Caco-2 (cell line): Measurements from ENCODE around the gene ZNF710. TPM values are rescaled to one million over a fixed set of nuclear protein-coding genes. Genes with fewer than 3 reads are reported as not detected.

ENCODE experiments used
- BruUV-seq: library from RNA; stranded (reverse); fragments of 400-500 nt; replicated peaks from 2 replicates; lab custom pipeline; 2021; lab: Mats Ljungman, UMichigan
- CTCF ChIA-PET: fragments of 300-600 bp; sonication (Branson Sonifier 250); formaldehyde crosslinking; loops from one replicate; lab custom pipeline; 2022; ENCODE audit warnings: antibody characterized with exemption; lab: Charles Lee
- POLR2A ChIA-PET: fragments of 300-600 bp; sonication (Branson Sonifier 250); formaldehyde crosslinking; loops from one replicate; lab custom pipeline; 2022; ENCODE audit warnings: antibody characterized with exemption; lab: Charles Lee
- DNase-seq, 2 experiments: peaks; one replicate each; pipeline versions ENCODE4 v3.0.0 to v3.0.0-alpha.2; 2020 to 2022
- H3K27me3 ChIP-seq: replicated peaks from 2 replicates; pipeline ENCODE4 v1.6.0; 2011; ENCODE audit warnings: low read length; ENCODE audit not compliant: control insufficient read depth, insufficient read depth
- H3K36me3 ChIP-seq: 2 replicates; pipeline ENCODE4 v1.5.1; 2011; ENCODE audit warnings: low read length; ENCODE audit not compliant: control insufficient read depth, insufficient read depth
- H3K4me1 ChIP-seq: fragments of 250-450 bp; sonication (Bioruptor Pico); 2 replicates; pipeline ENCODE4 v1.5.1; 2020; ENCODE audit warnings: mild to moderate bottlenecking
- H3K4me3 ChIP-seq: 2 replicates; pipeline ENCODE4 v1.5.1; 2011; ENCODE audit warnings: low read depth, mild to moderate bottlenecking, control low read depth, low read length
- H3K9me3 ChIP-seq: fragments of 250-450 bp; sonication (Bioruptor Pico); 2 replicates; pipeline ENCODE4 v1.5.1; 2020; ENCODE audit warnings: mild to moderate bottlenecking, moderate library complexity
- H3K27ac Mint-ChIP-seq: one replicate; pipeline ENCODE4 v1.8.0; 2022; ENCODE audit warnings: mixed read lengths; ENCODE audit not compliant: unreplicated experiment
- H3K27me3 Mint-ChIP-seq: one replicate; pipeline ENCODE4 v1.8.0; 2022; ENCODE audit warnings: mixed read lengths; ENCODE audit not compliant: insufficient read depth, unreplicated experiment
- H3K36me3 Mint-ChIP-seq: one replicate; pipeline ENCODE4 v1.8.0; 2022; ENCODE audit warnings: mild to moderate bottlenecking, mixed read lengths; ENCODE audit not compliant: insufficient read depth, unreplicated experiment
- H3K4me1 Mint-ChIP-seq: one replicate; pipeline ENCODE4 v1.8.0; 2022; ENCODE audit warnings: low read depth, mixed read lengths; ENCODE audit not compliant: unreplicated experiment
- H3K4me3 Mint-ChIP-seq: one replicate; pipeline ENCODE4 v1.8.0; 2022; ENCODE audit warnings: mild to moderate bottlenecking, moderate library complexity, mixed read lengths; ENCODE audit not compliant: unreplicated experiment
- H3K9me3 Mint-ChIP-seq: one replicate; pipeline ENCODE4 v1.8.0; 2022; ENCODE audit warnings: mixed read lengths; ENCODE audit not compliant: unreplicated experiment
- intact Hi-C: fragments of 100-400 bp; cut with micrococcal nuclease; formaldehyde crosslinking; loops from one replicate; pipeline ENCODE4 v1.10.0; 2022; ENCODE audit not compliant: unreplicated experiment
- total RNA-seq: library from RNA; stranded (reverse); gene quantifications from 2 replicates; pipeline ENCODE4 v1.2.3, GENCODE V29; 2022
- TF ChIP-seq, protein P1 (sequence below), 2 experiments: fragments of 200-600 bp in 1 of 2; IDR thresholded peaks; 1 replicate in 1 of 2; 2 replicates in 1 of 2; pipeline versions ENCODE4 v1.5.1 to v1.8.0; 2011 to 2022; ENCODE audit warnings: antibody characterized with exemption in 1 of 2, control low read depth in 1 of 2, inconsistent platforms in 1 of 2, low read depth in 1 of 2, low read length in 1 of 2, mild to moderate bottlenecking in 1 of 2, moderate library complexity in 1 of 2; ENCODE audit not compliant: insufficient read depth in 1 of 2, severe bottlenecking in 1 of 2, unreplicated experiment in 1 of 2

The ZNF710 gene
- total RNA-seq, 1 experiment from 2014 or later, result 21.4 TPM

DNA sequence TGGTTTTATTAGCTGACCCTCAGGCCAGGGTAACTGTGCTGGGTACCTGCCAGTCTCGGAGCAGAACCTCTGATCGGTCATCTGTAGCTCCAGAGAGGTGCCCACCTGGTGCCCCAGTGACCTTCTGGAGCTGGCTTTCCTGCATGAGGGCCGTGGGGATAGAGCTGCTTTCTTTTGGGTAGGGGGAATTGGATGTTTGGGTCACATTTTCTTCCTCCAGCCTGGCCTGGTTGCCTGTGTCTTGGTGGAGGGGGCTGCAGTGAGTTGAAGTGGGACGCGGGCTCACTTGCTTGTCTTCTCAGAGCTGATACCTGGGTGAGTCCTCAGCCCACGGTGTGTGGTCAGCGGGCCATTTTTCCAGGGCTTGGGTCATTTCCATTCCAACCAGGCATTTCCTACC lies 2.6 kb downstream of the ZNF710 start:
- no peaks in the 10 kb centered on the region for H3K27me3 Mint-ChIP-seq
- Histone ChIP-seq H3K9me3 (no peaks in the 10 kb centered on the region), H3K36me3 (no peaks in the 10 kb centered on the region), H3K27me3 (no peaks in the 10 kb centered on the region), H3K4me1 (peaks cover 49% of the 10 kb centered on the region), H3K4me3 (no peak overlapping the region)
- H3K36me3 Mint-ChIP-seq, result peaks cover 15% of the 10 kb centered on the region
- no peaks in the 10 kb centered on the region for H3K9me3 Mint-ChIP-seq
- intact Hi-C loops, result loop anchor here (5.0 kb wide), 1 partner anchor 74 kb away; no protein-coding TSS in a partner anchor
- POLR2A ChIA-PET, result no interaction called here
- peak overlapping the region; percentile 86 for H3K4me3 Mint-ChIP-seq
- no peak for DNase-seq
- peak overlapping the region; percentile 58 for H3K27ac Mint-ChIP-seq
- CTCF ChIA-PET, result no interaction called here
- TF ChIP-seq, protein P1, sequence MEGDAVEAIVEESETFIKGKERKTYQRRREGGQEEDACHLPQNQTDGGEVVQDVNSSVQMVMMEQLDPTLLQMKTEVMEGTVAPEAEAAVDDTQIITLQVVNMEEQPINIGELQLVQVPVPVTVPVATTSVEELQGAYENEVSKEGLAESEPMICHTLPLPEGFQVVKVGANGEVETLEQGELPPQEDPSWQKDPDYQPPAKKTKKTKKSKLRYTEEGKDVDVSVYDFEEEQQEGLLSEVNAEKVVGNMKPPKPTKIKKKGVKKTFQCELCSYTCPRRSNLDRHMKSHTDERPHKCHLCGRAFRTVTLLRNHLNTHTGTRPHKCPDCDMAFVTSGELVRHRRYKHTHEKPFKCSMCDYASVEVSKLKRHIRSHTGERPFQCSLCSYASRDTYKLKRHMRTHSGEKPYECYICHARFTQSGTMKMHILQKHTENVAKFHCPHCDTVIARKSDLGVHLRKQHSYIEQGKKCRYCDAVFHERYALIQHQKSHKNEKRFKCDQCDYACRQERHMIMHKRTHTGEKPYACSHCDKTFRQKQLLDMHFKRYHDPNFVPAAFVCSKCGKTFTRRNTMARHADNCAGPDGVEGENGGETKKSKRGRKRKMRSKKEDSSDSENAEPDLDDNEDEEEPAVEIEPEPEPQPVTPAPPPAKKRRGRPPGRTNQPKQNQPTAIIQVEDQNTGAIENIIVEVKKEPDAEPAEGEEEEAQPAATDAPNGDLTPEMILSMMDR (IDR thresholded peaks at IDR 0.05; ENCODE audit: insufficient read depth in 1 of 2, low read depth in 1 of 2, low read length in 1 of 2, severe bottlenecking in 1 of 2, unreplicated experiment in 1 of 2), result no peak
- no TSS peak for BruUV-seq
- H3K4me1 Mint-ChIP-seq, result peaks cover 41% of the 10 kb centered on the region

DNA sequence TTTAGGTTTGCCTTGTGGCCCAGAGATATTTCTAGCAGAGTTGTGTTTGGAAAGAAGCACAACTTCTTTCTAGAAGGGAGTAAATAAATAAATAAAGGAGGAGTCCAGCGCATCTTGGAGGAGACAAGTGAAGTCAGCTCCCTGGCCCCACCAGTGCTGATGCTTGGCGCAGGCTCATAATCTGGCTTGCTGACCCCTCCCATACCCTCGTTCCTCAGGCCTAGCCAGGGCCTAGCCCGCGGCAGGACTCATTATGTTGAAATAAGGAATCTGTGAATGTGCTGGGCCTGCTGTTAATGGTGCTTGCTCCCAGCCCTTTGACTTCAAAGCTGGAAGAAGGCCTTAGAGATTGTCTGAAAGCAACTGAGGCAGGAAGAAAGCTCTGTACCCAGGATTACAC lies 3.1 kb downstream of the ZNF710 start:
- Mint-ChIP-seq H3K27ac (peak overlapping the region; percentile 58), H3K9me3 (no peaks in the 10 kb centered on the region), H3K4me3 (peak overlapping the region; percentile 86), H3K4me1 (peaks cover 36% of the 10 kb centered on the region), H3K36me3 (peaks cover 15% of the 10 kb centered on the region), H3K27me3 (no peaks in the 10 kb centered on the region)
- CTCF ChIA-PET, result interaction anchor here (1.5 kb wide), 1 partner anchor 71 kb away, joined by 3 read pairs; no protein-coding TSS in a partner anchor
- TF ChIP-seq, protein P1 (IDR thresholded peaks at IDR 0.05; ENCODE audit: insufficient read depth in 1 of 2, low read depth in 1 of 2, low read length in 1 of 2, severe bottlenecking in 1 of 2, unreplicated experiment in 1 of 2), result no peak
- intact Hi-C loops, result loop anchor here (5.0 kb wide), 1 partner anchor 73 kb away; no protein-coding TSS in a partner anchor
- H3K9me3 ChIP-seq, result no peaks in the 10 kb centered on the region
- no peaks in the 10 kb centered on the region for H3K27me3 ChIP-seq
- DNase-seq, result no peak
- no TSS peak for BruUV-seq
- H3K36me3 ChIP-seq, result no peaks in the 10 kb centered on the region
- H3K4me1 ChIP-seq, result peaks cover 44% of the 10 kb centered on the region
- H3K4me3 ChIP-seq, result no peak overlapping the region
- POLR2A ChIA-PET, result no interaction called here

DNA sequence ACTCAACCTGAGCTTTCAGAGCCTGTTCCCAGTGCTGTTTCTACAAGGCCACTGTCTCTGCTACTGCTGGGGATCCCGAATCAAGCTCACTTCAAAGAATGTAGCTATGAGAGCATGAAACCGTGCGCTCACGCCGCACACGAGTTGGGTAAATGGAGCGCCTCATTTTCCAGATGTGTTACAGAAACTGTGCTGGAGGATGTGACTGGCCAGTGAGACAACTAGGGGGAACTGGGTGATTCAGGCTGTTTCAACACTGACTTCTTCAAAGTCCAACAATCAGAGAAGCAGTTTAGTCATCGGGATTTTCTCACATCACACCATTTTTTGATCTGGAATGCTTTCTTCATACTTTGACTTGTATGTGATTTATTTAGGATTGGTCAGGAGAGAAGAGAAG lies 3.5 kb downstream of the ZNF710 start:
- H3K27me3 Mint-ChIP-seq, result no peaks in the 10 kb centered on the region
- Histone ChIP-seq H3K4me3 (no peak overlapping the region), H3K27me3 (no peaks in the 10 kb centered on the region), H3K9me3 (no peaks in the 10 kb centered on the region), H3K4me1 (peaks cover 40% of the 10 kb centered on the region), H3K36me3 (no peaks in the 10 kb centered on the region)
- ChIA-PET CTCF (interaction anchor here (1.5 kb wide), 1 partner anchor 70 kb away, joined by 3 read pairs; no protein-coding TSS in a partner anchor), POLR2A (interaction anchor here (0.6 kb wide), 1 partner anchor 138 kb away, joined by 4 read pairs; no protein-coding TSS in a partner anchor)
- peaks cover 15% of the 10 kb centered on the region for H3K36me3 Mint-ChIP-seq
- H3K9me3 Mint-ChIP-seq, result peaks cover 3% of the 10 kb centered on the region
- TF ChIP-seq, protein P1 (IDR thresholded peaks at IDR 0.05; ENCODE audit: insufficient read depth in 1 of 2, low read depth in 1 of 2, low read length in 1 of 2, severe bottlenecking in 1 of 2, unreplicated experiment in 1 of 2), result no peak
- H3K27ac Mint-ChIP-seq, result peak overlapping the region; percentile 58
- intact Hi-C loops, result loop anchor here (5.0 kb wide), 1 partner anchor 73 kb away; no protein-coding TSS in a partner anchor
- peaks cover 35% of the 10 kb centered on the region for H3K4me1 Mint-ChIP-seq
- DNase-seq, result no peak
- peak overlapping the region; percentile 13 for H3K4me3 Mint-ChIP-seq
- no TSS peak for BruUV-seq
